HepG2 (cell line): ENCODE measurements around the gene DUS1L. TPM values are rescaled to one million over a fixed set of nuclear protein-coding genes. Genes with fewer than 3 reads are reported as not detected.

ENCODE experiments used
- CC2D1A ChIP-seq: sonication (generic); formaldehyde crosslinking; IDR thresholded peaks from 2 replicates; pipeline ENCODE4 v1.8.1; 2023; ENCODE audit warnings: mild to moderate bottlenecking, missing genetic modification reagents
- FLYWCH1 ChIP-seq: sonication (generic); formaldehyde crosslinking; IDR thresholded peaks from 2 replicates; pipeline ENCODE4 v1.8.1; 2023; ENCODE audit warnings: mild to moderate bottlenecking, missing genetic modification reagents
- HOXA7 ChIP-seq: sonication (generic); formaldehyde crosslinking; IDR thresholded peaks from 2 replicates; pipeline ENCODE4 v1.8.1; 2022; ENCODE audit warnings: mild to moderate bottlenecking, missing genetic modification reagents, moderate library complexity
- JUN ChIP-seq: sonication (generic); formaldehyde crosslinking; IDR thresholded peaks from 2 replicates; pipeline ENCODE4 v1.4.0; 2020; ENCODE audit warnings: mild to moderate bottlenecking, missing genetic modification reagents
- KDM3A ChIP-seq: IDR thresholded peaks from 2 replicates; pipeline ENCODE4 v1.6.1; 2018; ENCODE audit warnings: low read depth, missing compliant biosample characterization
- KLF16 ChIP-seq, 2 experiments: sonication (generic) in 1 of 2; formaldehyde crosslinking in 1 of 2; IDR thresholded peaks; 2 replicates each; pipeline versions ENCODE4 v1.6.1 to v1.8.0; 2016 to 2023; ENCODE audit warnings: missing genetic modification reagents in 2 of 2, missing compliant biosample characterization in 1 of 2
- PTBP1 ChIP-seq: fragments of 200-400 bp; formaldehyde crosslinking; IDR thresholded peaks from 2 replicates; pipeline ENCODE4 v1.6.1; 2018; ENCODE audit warnings: low read length, low read depth; ENCODE audit not compliant: poor library complexity, severe bottlenecking
- SALL1 ChIP-seq: sonication (generic); formaldehyde crosslinking; IDR thresholded peaks from 2 replicates; pipeline ENCODE4 v1.8.0; 2022; ENCODE audit warnings: mild to moderate bottlenecking, missing genetic modification reagents
- SMAD3 ChIP-seq: sonication (generic); formaldehyde crosslinking; IDR thresholded peaks from 2 replicates; pipeline ENCODE4 v1.4.0; 2020; ENCODE audit warnings: missing genetic modification reagents
- SRF ChIP-seq: IDR thresholded peaks from 2 replicates; pipeline ENCODE4 v1.6.1; 2011; ENCODE audit warnings: mild to moderate bottlenecking, low read depth, low read length, moderate library complexity
- TBL1XR1 ChIP-seq: fragments of 150-350 bp; IDR thresholded peaks from 2 replicates; pipeline ENCODE4 v1.6.1; 2014; ENCODE audit warnings: borderline replicate concordance, low read length; ENCODE audit not compliant: partially characterized antibody
- ZBTB1 ChIP-seq: sonication (generic); formaldehyde crosslinking; IDR thresholded peaks from 2 replicates; pipeline ENCODE4 v1.4.0; 2020; ENCODE audit warnings: missing genetic modification reagents, borderline replicate concordance
- ZMAT3 ChIP-seq: sonication (generic); formaldehyde crosslinking; conservative IDR thresholded peaks from 2 replicates; pipeline ENCODE4 v1.7.0; 2021; ENCODE audit warnings: missing genetic modification reagents
- ZMYM2 ChIP-seq: sonication (generic); formaldehyde crosslinking; IDR thresholded peaks from 2 replicates; pipeline ENCODE4 v1.8.0; 2022; ENCODE audit warnings: mild to moderate bottlenecking, missing genetic modification reagents
- ZNF256 ChIP-seq: sonication (generic); formaldehyde crosslinking; conservative IDR thresholded peaks from 2 replicates; pipeline ENCODE4 v1.4.0; 2020; ENCODE audit warnings: missing genetic modification reagents
- ZNF44 ChIP-seq: sonication (generic); formaldehyde crosslinking; IDR thresholded peaks from 2 replicates; pipeline ENCODE4 v1.5.1; 2020; ENCODE audit warnings: mild to moderate bottlenecking, missing genetic modification reagents
- ZNF496 ChIP-seq: sonication (generic); formaldehyde crosslinking; IDR thresholded peaks from 2 replicates; pipeline ENCODE4 v1.8.1; 2023; ENCODE audit warnings: mild to moderate bottlenecking, moderate library complexity, missing genetic modification reagents; ENCODE audit not compliant: insufficient replicate concordance
- ZNF782 ChIP-seq: sonication (generic); formaldehyde crosslinking; IDR thresholded peaks from 2 replicates; pipeline ENCODE4 v1.4.0; 2020; ENCODE audit warnings: missing genetic modification reagents, mild to moderate bottlenecking, borderline replicate concordance
- polyA plus RNA-seq, 8 experiments: library from polyadenylated mRNA; depleted of rRNA in 3 of 8; stranded (reverse) in 7 of 8; unstranded in 1 of 8; fragments of >200 nt; fragmentation: Illumina TruSeq in 4 of 8; extraction: Trizol in 4 of 8; gene quantifications; 2 replicates each; pipeline versions ENCODE4 v1.2.1 to v1.2.3, GENCODE V29; 2011 to 2016; ENCODE audit warnings: low read depth in 4 of 8, missing spikeins in 1 of 8, mixed read lengths in 1 of 8; ENCODE audit not compliant: insufficient read depth in 1 of 8
- total RNA-seq, 5 experiments: library from RNA; depleted of rRNA; stranded (reverse); fragments of >200 nt; fragmentation: Illumina TruSeq; extraction: Trizol; gene quantifications; 2 replicates each; pipeline ENCODE4 v1.2.3, GENCODE V29; 2016; ENCODE audit warnings: low read depth in 1 of 5
- TF ChIP-seq, protein P1 (sequence below): sonication (generic); formaldehyde crosslinking; IDR thresholded peaks from 2 replicates; pipeline ENCODE4; 2020; ENCODE audit warnings: missing genetic modification reagents, mild to moderate bottlenecking, borderline replicate concordance
- TF ChIP-seq, protein P2 (sequence below): sonication (generic); formaldehyde crosslinking; IDR thresholded peaks from 2 replicates; pipeline ENCODE4 v1.8.1; 2023; ENCODE audit warnings: mild to moderate bottlenecking, missing genetic modification reagents, borderline replicate concordance
- TF ChIP-seq, protein P3 (sequence below): IDR thresholded peaks from 2 replicates; pipeline ENCODE4 v1.6.1; 2016; ENCODE audit warnings: mild to moderate bottlenecking, missing biosample characterization, missing genetic modification reagents
- TF ChIP-seq, protein P4 (sequence below): sonication (generic); formaldehyde crosslinking; IDR thresholded peaks from 2 replicates; pipeline ENCODE4 v1.8.1; 2022; ENCODE audit warnings: mild to moderate bottlenecking, missing genetic modification reagents
- TF ChIP-seq, protein P5 (sequence below): sonication (generic); formaldehyde crosslinking; IDR thresholded peaks from 2 replicates; pipeline ENCODE4 v1.4.0; 2020; ENCODE audit warnings: missing genetic modification reagents, borderline replicate concordance

The DUS1L gene
- total and polyA plus RNA-seq, 2 of the 13 experiments (the other 11 are each of a cell fraction or from before 2014, with no cell fraction given) = 81.0 to 109 TPM

DNA sequence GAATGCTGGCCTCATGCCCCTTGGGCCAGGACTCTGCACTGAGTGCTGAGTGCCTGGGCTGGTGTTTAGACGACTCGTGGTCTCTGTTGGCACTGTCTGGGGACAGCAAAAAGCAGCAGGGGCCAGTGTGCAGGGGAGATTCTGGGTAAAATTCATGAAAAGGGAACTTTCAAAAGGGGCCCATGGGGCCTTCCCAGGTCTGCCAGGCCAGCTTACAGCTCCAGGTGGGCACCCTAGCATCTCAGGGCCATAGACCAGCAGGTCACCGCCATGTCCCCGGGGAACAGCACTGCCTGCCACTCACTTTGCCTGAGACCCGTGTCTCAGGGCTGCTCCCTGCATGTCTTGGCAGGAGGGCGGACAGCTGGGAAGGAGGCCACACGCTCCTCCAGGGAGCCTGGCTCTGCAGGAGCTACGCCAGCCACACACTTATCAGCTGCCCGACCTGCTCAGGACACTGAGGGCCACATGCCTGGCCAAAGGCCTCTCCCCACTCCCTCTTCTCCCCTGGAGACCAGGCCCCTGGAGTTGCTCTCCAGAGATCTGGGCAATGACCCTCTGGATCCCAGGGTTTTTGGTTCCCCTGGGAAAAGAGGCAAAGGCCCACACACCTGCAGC lies 41.2 kb upstream of the DUS1L start (continued):
- TF ChIP-seq, protein P1, sequence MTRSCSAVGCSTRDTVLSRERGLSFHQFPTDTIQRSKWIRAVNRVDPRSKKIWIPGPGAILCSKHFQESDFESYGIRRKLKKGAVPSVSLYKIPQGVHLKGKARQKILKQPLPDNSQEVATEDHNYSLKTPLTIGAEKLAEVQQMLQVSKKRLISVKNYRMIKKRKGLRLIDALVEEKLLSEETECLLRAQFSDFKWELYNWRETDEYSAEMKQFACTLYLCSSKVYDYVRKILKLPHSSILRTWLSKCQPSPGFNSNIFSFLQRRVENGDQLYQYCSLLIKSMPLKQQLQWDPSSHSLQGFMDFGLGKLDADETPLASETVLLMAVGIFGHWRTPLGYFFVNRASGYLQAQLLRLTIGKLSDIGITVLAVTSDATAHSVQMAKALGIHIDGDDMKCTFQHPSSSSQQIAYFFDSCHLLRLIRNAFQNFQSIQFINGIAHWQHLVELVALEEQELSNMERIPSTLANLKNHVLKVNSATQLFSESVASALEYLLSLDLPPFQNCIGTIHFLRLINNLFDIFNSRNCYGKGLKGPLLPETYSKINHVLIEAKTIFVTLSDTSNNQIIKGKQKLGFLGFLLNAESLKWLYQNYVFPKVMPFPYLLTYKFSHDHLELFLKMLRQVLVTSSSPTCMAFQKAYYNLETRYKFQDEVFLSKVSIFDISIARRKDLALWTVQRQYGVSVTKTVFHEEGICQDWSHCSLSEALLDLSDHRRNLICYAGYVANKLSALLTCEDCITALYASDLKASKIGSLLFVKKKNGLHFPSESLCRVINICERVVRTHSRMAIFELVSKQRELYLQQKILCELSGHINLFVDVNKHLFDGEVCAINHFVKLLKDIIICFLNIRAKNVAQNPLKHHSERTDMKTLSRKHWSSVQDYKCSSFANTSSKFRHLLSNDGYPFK (CRISPR knock-in tag) = no peak
- TF ChIP-seq ZNF256 (CRISPR knock-in tag) (0 out of 2 replicates have a peak, but pooled peaks have one; percentile 8), ZNF496 (CRISPR knock-in tag) (no peak), JUN (no peak), ZNF782 (CRISPR knock-in tag) (peak; percentile 29; the same call in 1 of the 2 replicates), CC2D1A (CRISPR knock-in tag) (no peak), SMAD3 (CRISPR knock-in tag) (no peak), KDM3A (CRISPR knock-in tag) (peak; percentile 24; the same call in 1 of the 2 replicates), ZMAT3 (CRISPR knock-in tag) (no peak), SRF (no peak), ZMYM2 (CRISPR knock-in tag) (peak; percentile 12; the same call in 1 of the 2 replicates), KLF16 (CRISPR knock-in tag; IDR thresholded peaks at IDR 0.05) (no peak), PTBP1 (no peak), ZNF44 (no peak), ZBTB1 (CRISPR knock-in tag) (no peak), SALL1 (CRISPR knock-in tag) (no peak), FLYWCH1 (CRISPR knock-in tag) (no peak), TBL1XR1 (no peak), HOXA7 (CRISPR knock-in tag) (no peak)
- TF ChIP-seq, protein P2, sequence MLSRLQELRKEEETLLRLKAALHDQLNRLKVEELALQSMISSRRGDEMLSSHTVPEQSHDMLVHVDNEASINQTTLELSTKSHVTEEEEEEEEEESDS = peak; percentile 6; the same call in 1 of the 2 replicates
- TF ChIP-seq, protein P3, sequence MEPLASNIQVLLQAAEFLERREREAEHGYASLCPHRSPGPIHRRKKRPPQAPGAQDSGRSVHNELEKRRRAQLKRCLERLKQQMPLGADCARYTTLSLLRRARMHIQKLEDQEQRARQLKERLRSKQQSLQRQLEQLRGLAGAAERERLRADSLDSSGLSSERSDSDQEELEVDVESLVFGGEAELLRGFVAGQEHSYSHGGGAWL = no peak
- TF ChIP-seq, protein P4, sequence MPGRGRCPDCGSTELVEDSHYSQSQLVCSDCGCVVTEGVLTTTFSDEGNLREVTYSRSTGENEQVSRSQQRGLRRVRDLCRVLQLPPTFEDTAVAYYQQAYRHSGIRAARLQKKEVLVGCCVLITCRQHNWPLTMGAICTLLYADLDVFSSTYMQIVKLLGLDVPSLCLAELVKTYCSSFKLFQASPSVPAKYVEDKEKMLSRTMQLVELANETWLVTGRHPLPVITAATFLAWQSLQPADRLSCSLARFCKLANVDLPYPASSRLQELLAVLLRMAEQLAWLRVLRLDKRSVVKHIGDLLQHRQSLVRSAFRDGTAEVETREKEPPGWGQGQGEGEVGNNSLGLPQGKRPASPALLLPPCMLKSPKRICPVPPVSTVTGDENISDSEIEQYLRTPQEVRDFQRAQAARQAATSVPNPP (CRISPR knock-in tag) = no peak
- TF ChIP-seq, protein P5, sequence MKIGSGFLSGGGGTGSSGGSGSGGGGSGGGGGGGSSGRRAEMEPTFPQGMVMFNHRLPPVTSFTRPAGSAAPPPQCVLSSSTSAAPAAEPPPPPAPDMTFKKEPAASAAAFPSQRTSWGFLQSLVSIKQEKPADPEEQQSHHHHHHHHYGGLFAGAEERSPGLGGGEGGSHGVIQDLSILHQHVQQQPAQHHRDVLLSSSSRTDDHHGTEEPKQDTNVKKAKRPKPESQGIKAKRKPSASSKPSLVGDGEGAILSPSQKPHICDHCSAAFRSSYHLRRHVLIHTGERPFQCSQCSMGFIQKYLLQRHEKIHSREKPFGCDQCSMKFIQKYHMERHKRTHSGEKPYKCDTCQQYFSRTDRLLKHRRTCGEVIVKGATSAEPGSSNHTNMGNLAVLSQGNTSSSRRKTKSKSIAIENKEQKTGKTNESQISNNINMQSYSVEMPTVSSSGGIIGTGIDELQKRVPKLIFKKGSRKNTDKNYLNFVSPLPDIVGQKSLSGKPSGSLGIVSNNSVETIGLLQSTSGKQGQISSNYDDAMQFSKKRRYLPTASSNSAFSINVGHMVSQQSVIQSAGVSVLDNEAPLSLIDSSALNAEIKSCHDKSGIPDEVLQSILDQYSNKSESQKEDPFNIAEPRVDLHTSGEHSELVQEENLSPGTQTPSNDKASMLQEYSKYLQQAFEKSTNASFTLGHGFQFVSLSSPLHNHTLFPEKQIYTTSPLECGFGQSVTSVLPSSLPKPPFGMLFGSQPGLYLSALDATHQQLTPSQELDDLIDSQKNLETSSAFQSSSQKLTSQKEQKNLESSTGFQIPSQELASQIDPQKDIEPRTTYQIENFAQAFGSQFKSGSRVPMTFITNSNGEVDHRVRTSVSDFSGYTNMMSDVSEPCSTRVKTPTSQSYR (CRISPR knock-in tag) = no peak
